GM23338 (cell line): ENCODE data around the gene ZNF592. TPM values are rescaled to one million over a fixed set of nuclear protein-coding genes. Genes with fewer than 3 reads are reported as not detected.

ENCODE experiments used
- ATAC-seq: fragments of 200-7000 bp; cut with Tn5 transposase; 3 replicates; pipeline ENCODE4 v1.9.1; 2020
- DNase-seq: peaks from one replicate; pipeline ENCODE4 v3.0.0-alpha.2; 2015; ENCODE audit warnings: low spot score
- H2AFZ ChIP-seq: fragments of 200-600 bp; sonication (generic); 2 replicates; pipeline ENCODE4 v1.8.0; 2016; ENCODE audit warnings: antibody characterized with exemption, mild to moderate bottlenecking, moderate library complexity
- H3F3A ChIP-seq: fragments of 200-600 bp; sonication (generic); replicated peaks from 2 replicates; pipeline ENCODE4 v1.8.0; 2017; ENCODE audit warnings: antibody characterized with exemption, mixed run types, low read depth
- H3K27ac ChIP-seq: fragments of 200-600 bp; sonication (generic); 2 replicates; pipeline ENCODE4 v1.6.1; 2016; ENCODE audit warnings: low read depth
- H3K27me3 ChIP-seq: fragments of 200-600 bp; sonication (generic); 2 replicates; pipeline ENCODE4 v1.8.0; 2016; ENCODE audit warnings: mild to moderate bottlenecking, mixed run types, moderate library complexity; ENCODE audit not compliant: insufficient read depth
- H3K36me3 ChIP-seq: fragments of 200-600 bp; sonication (generic); 2 replicates; pipeline ENCODE4 v1.8.0; 2016; ENCODE audit warnings: mild to moderate bottlenecking; ENCODE audit not compliant: insufficient read depth
- H3K4me1 ChIP-seq: fragments of 200-600 bp; sonication (generic); 2 replicates; pipeline ENCODE4 v1.8.0; 2016; ENCODE audit warnings: mild to moderate bottlenecking, moderate library complexity; ENCODE audit not compliant: insufficient read depth
- H3K4me2 ChIP-seq: fragments of 200-600 bp; sonication (generic); 2 replicates; pipeline ENCODE4 v1.7.1; 2017; ENCODE audit warnings: mixed run types
- H3K4me3 ChIP-seq: fragments of 200-600 bp; sonication (generic); 2 replicates; pipeline ENCODE4 v1.6.1; 2016; ENCODE audit warnings: mixed run types
- H3K79me2 ChIP-seq: fragments of 200-600 bp; sonication (generic); replicated peaks from 2 replicates; pipeline ENCODE4 v1.8.0; 2017; ENCODE audit warnings: mild to moderate bottlenecking; ENCODE audit not compliant: insufficient read depth
- H3K9me2 ChIP-seq: fragments of 200-600 bp; sonication (generic); 2 replicates; pipeline ENCODE4 v1.8.0; 2017; ENCODE audit not compliant: insufficient read depth
- H4K20me1 ChIP-seq: fragments of 200-600 bp; sonication (generic); replicated peaks from 2 replicates; pipeline ENCODE4 v1.8.0; 2017; ENCODE audit warnings: mild to moderate bottlenecking; ENCODE audit not compliant: insufficient read depth
- H3K27ac Mint-ChIP-seq: 2 replicates; pipeline ENCODE4 v1.8.0; 2020; ENCODE audit warnings: inconsistent platforms, mild to moderate bottlenecking, moderate library complexity, mixed read lengths
- H3K27me3 Mint-ChIP-seq: 3 replicates; pipeline ENCODE4 v1.8.0; 2022; ENCODE audit warnings: low read depth, mild to moderate bottlenecking, moderate library complexity, mixed read lengths, inconsistent platforms; ENCODE audit not compliant: insufficient read depth, poor library complexity
- H3K36me3 Mint-ChIP-seq: 3 replicates; pipeline ENCODE4 v1.8.0; 2021; ENCODE audit warnings: low read depth, mild to moderate bottlenecking, inconsistent platforms, moderate library complexity, mixed read lengths
- H3K4me1 Mint-ChIP-seq: 3 replicates; pipeline ENCODE4 v1.8.0; 2020; ENCODE audit warnings: mild to moderate bottlenecking, inconsistent platforms, mixed read lengths
- H3K4me3 Mint-ChIP-seq: 3 replicates; pipeline ENCODE4 v1.8.0; 2021; ENCODE audit warnings: moderate library complexity, mild to moderate bottlenecking, inconsistent platforms, mixed read lengths
- H3K9me3 Mint-ChIP-seq: 3 replicates; pipeline ENCODE4 v1.8.0; 2020; ENCODE audit warnings: moderate library complexity, mild to moderate bottlenecking, inconsistent platforms, mixed read lengths
- CREB1 ChIP-seq: fragments of 250-450 bp; sonication (Bioruptor Pico); IDR thresholded peaks from 2 replicates; pipeline ENCODE4 v1.5.0; 2020; ENCODE audit warnings: low read depth, mild to moderate bottlenecking, moderate library complexity
- ETS1 ChIP-seq: IDR thresholded peaks from 2 replicates; pipeline ENCODE4 v1.6.1; 2016; ENCODE audit warnings: antibody characterized with exemption
- EZH2 ChIP-seq: fragments of 200-600 bp; sonication (generic); IDR thresholded peaks from one replicate; pipeline ENCODE4 v1.8.0; 2017; ENCODE audit warnings: antibody characterized with exemption, mild to moderate bottlenecking, low read depth; ENCODE audit not compliant: unreplicated experiment
- EZH2phosphoT487 ChIP-seq: fragments of 200-600 bp; sonication (generic); IDR thresholded peaks from one replicate; pipeline ENCODE4 v1.8.1; 2018; ENCODE audit warnings: antibody characterized with exemption; ENCODE audit not compliant: unreplicated experiment
- JUNB ChIP-seq: IDR thresholded peaks from one replicate; pipeline ENCODE4 v1.6.1; 2016; ENCODE audit warnings: antibody characterized with exemption; ENCODE audit not compliant: unreplicated experiment
- NANOG ChIP-seq: IDR thresholded peaks from 2 replicates; pipeline ENCODE4 v1.6.1; 2016; ENCODE audit warnings: antibody characterized with exemption, borderline replicate concordance
- POLR2AphosphoS5 ChIP-seq: IDR thresholded peaks from 2 replicates; pipeline ENCODE4 v1.6.1; 2016; ENCODE audit warnings: antibody characterized with exemption, low read depth
- ZNF114 ChIP-seq: fragments of 250-450 bp; sonication (Bioruptor Pico); IDR thresholded peaks from 2 replicates; pipeline ENCODE4 v1.5.0; 2020; ENCODE audit warnings: mild to moderate bottlenecking, moderate library complexity
- ZNF331 ChIP-seq: fragments of 250-450 bp; sonication (Bioruptor Pico); IDR thresholded peaks from 2 replicates; pipeline ENCODE4 v1.5.0; 2020; ENCODE audit warnings: low read depth, mild to moderate bottlenecking, moderate library complexity
- polyA plus RNA-seq: library from polyadenylated mRNA; unstranded; fragments of >200 nt; fragmentation: Nextera tagmentation; extraction: Ambion mirVana; gene quantifications from 2 replicates; pipeline ENCODE4 v1.2.1, GENCODE V29; 2016
- total RNA-seq: library from RNA; depleted of rRNA; stranded (reverse); fragments of >200 nt; shearing (Covaris generic); gene quantifications from 2 replicates; pipeline ENCODE4 v1.2.3, GENCODE V29; 2014
- TF ChIP-seq, protein P1 (sequence below): IDR thresholded peaks from one replicate; pipeline ENCODE4 v1.6.1; 2018; ENCODE audit warnings: antibody characterized with exemption; ENCODE audit not compliant: unreplicated experiment
- TF ChIP-seq, protein P2 (sequence below), 2 experiments: fragments of 200-600 bp in 1 of 2; sonication (generic) in 1 of 2; conservative IDR thresholded peaks; 2 replicates each; pipeline versions ENCODE4 v1.5.1 to v1.6.1; 2016 to 2017; ENCODE audit warnings: antibody characterized with exemption in 2 of 2, low read depth in 2 of 2, mild to moderate bottlenecking in 2 of 2, moderate library complexity in 1 of 2
- TF ChIP-seq, protein P3 (sequence below): fragments of 250-450 bp; sonication (Bioruptor Pico); IDR thresholded peaks from 2 replicates; pipeline ENCODE4 v1.5.0; 2020; ENCODE audit warnings: mild to moderate bottlenecking, moderate library complexity

Gene ZNF592
- total and polyA plus RNA-seq, 2 experiments from 2014 or later, result 4.4 to 21.4 TPM

GRCh38 chr15:84761607-84762131 lies 13.3 kb downstream of the ZNF592 start:
- no peak overlapping the region for H3K4me3 ChIP-seq
- 0 out of 3 replicates have a peak, but pooled peaks cover 4% of the 10 kb centered on the region for H3K4me1 Mint-ChIP-seq
- no peaks in the 10 kb centered on the region for H3K27me3 Mint-ChIP-seq
- H3K36me3 ChIP-seq, result no peaks in the 10 kb centered on the region
- no peak for ATAC-seq
- peaks cover 97% of the 10 kb centered on the region for H3K79me2 ChIP-seq
- H3K36me3 Mint-ChIP-seq, result peaks cover 9% of the 10 kb centered on the region; the same call in 2 of the 3 replicates
- no peak for DNase-seq
- no peak overlapping the region for H3K4me2 ChIP-seq
- H3F3A ChIP-seq, result 0 out of 2 replicates have a peak, but pooled peaks cover 4% of the 10 kb centered on the region
- no peak overlapping the region for H3K27ac ChIP-seq
- no peak overlapping the region for H3K4me3 Mint-ChIP-seq
- TF ChIP-seq EZH2 (no peak), ZNF114 (CRISPR knock-in tag) (no peak), ETS1 (no peak), CREB1 (CRISPR knock-in tag) (no peak), NANOG (no peak), JUNB (no peak), ZNF331 (CRISPR knock-in tag) (no peak), EZH2phosphoT487 (no peak), POLR2AphosphoS5 (no peak)
- TF ChIP-seq, protein P1, sequence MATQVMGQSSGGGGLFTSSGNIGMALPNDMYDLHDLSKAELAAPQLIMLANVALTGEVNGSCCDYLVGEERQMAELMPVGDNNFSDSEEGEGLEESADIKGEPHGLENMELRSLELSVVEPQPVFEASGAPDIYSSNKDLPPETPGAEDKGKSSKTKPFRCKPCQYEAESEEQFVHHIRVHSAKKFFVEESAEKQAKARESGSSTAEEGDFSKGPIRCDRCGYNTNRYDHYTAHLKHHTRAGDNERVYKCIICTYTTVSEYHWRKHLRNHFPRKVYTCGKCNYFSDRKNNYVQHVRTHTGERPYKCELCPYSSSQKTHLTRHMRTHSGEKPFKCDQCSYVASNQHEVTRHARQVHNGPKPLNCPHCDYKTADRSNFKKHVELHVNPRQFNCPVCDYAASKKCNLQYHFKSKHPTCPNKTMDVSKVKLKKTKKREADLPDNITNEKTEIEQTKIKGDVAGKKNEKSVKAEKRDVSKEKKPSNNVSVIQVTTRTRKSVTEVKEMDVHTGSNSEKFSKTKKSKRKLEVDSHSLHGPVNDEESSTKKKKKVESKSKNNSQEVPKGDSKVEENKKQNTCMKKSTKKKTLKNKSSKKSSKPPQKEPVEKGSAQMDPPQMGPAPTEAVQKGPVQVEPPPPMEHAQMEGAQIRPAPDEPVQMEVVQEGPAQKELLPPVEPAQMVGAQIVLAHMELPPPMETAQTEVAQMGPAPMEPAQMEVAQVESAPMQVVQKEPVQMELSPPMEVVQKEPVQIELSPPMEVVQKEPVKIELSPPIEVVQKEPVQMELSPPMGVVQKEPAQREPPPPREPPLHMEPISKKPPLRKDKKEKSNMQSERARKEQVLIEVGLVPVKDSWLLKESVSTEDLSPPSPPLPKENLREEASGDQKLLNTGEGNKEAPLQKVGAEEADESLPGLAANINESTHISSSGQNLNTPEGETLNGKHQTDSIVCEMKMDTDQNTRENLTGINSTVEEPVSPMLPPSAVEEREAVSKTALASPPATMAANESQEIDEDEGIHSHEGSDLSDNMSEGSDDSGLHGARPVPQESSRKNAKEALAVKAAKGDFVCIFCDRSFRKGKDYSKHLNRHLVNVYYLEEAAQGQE, result no peak
- TF ChIP-seq, protein P2, sequence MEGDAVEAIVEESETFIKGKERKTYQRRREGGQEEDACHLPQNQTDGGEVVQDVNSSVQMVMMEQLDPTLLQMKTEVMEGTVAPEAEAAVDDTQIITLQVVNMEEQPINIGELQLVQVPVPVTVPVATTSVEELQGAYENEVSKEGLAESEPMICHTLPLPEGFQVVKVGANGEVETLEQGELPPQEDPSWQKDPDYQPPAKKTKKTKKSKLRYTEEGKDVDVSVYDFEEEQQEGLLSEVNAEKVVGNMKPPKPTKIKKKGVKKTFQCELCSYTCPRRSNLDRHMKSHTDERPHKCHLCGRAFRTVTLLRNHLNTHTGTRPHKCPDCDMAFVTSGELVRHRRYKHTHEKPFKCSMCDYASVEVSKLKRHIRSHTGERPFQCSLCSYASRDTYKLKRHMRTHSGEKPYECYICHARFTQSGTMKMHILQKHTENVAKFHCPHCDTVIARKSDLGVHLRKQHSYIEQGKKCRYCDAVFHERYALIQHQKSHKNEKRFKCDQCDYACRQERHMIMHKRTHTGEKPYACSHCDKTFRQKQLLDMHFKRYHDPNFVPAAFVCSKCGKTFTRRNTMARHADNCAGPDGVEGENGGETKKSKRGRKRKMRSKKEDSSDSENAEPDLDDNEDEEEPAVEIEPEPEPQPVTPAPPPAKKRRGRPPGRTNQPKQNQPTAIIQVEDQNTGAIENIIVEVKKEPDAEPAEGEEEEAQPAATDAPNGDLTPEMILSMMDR (conservative IDR thresholded peaks at IDR 0.05; ENCODE audit: low read depth in 2 of 2), result no peak
- TF ChIP-seq, protein P3, sequence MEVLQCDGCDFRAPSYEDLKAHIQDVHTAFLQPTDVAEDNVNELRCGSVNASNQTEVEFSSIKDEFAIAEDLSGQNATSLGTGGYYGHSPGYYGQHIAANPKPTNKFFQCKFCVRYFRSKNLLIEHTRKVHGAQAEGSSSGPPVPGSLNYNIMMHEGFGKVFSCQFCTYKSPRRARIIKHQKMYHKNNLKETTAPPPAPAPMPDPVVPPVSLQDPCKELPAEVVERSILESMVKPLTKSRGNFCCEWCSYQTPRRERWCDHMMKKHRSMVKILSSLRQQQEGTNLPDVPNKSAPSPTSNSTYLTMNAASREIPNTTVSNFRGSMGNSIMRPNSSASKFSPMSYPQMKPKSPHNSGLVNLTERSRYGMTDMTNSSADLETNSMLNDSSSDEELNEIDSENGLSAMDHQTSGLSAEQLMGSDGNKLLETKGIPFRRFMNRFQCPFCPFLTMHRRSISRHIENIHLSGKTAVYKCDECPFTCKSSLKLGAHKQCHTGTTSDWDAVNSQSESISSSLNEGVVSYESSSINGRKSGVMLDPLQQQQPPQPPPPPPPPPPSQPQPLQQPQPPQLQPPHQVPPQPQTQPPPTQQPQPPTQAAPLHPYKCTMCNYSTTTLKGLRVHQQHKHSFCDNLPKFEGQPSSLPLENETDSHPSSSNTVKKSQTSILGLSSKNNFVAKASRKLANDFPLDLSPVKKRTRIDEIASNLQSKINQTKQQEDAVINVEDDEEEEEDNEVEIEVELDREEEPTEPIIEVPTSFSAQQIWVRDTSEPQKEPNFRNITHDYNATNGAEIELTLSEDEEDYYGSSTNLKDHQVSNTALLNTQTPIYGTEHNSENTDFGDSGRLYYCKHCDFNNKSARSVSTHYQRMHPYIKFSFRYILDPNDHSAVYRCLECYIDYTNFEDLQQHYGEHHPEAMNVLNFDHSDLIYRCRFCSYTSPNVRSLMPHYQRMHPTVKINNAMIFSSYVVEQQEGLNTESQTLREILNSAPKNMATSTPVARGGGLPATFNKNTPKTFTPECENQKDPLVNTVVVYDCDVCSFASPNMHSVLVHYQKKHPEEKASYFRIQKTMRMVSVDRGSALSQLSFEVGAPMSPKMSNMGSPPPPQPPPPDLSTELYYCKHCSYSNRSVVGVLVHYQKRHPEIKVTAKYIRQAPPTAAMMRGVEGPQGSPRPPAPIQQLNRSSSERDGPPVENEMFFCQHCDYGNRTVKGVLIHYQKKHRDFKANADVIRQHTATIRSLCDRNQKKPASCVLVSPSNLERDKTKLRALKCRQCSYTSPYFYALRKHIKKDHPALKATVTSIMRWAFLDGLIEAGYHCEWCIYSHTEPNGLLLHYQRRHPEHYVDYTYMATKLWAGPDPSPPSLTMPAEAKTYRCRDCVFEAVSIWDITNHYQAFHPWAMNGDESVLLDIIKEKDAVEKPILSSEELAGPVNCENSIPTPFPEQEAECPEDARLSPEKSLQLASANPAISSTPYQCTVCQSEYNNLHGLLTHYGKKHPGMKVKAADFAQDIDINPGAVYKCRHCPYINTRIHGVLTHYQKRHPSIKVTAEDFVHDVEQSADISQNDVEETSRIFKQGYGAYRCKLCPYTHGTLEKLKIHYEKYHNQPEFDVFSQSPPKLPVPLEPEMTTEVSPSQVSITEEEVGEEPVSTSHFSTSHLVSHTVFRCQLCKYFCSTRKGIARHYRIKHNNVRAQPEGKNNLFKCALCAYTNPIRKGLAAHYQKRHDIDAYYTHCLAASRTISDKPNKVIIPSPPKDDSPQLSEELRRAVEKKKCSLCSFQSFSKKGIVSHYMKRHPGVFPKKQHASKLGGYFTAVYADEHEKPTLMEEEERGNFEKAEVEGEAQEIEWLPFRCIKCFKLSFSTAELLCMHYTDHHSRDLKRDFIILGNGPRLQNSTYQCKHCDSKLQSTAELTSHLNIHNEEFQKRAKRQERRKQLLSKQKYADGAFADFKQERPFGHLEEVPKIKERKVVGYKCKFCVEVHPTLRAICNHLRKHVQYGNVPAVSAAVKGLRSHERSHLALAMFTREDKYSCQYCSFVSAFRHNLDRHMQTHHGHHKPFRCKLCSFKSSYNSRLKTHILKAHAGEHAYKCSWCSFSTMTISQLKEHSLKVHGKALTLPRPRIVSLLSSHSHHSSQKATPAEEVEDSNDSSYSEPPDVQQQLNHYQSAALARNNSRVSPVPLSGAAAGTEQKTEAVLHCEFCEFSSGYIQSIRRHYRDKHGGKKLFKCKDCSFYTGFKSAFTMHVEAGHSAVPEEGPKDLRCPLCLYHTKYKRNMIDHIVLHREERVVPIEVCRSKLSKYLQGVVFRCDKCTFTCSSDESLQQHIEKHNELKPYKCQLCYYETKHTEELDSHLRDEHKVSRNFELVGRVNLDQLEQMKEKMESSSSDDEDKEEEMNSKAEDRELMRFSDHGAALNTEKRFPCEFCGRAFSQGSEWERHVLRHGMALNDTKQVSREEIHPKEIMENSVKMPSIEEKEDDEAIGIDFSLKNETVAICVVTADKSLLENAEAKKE (CRISPR knock-in tag), result no peak
- H3K27me3 ChIP-seq, result no peaks in the 10 kb centered on the region
- no peak overlapping the region for H3K27ac Mint-ChIP-seq
- H2AFZ ChIP-seq, result no peak overlapping the region
- no peaks in the 10 kb centered on the region; the same call in 1 of the 2 replicates for H3K4me1 ChIP-seq
- H3K9me3 Mint-ChIP-seq, result no peaks in the 10 kb centered on the region
- H3K9me2 ChIP-seq, result no peaks in the 10 kb centered on the region
- peaks cover 28% of the 10 kb centered on the region for H4K20me1 ChIP-seq
